B cell (primary cell): ENCODE data around the gene PROCR. TPM values are rescaled to one million over a fixed set of nuclear protein-coding genes. Genes with fewer than 3 reads are reported as not detected.

Experiments used
- ATAC-seq: fragments of 200-7000 bp; cut with Tn5 transposase; one replicate; pipeline ENCODE4 v1.10.0; 2021; ENCODE audit warnings: low read depth, mild to moderate bottlenecking, moderate number of reproducible peaks, moderate library complexity
- CTCF ChIA-PET: fragments of 350-600 bp; sonication (Branson Sonifier 250); formaldehyde crosslinking; loops from one replicate; lab custom pipeline; 2021; ENCODE audit warnings: antibody characterized with exemption, inconsistent platforms; lab: Charles Lee
- POLR2A ChIA-PET: fragments of 350-600 bp; sonication (Branson Sonifier 250); formaldehyde crosslinking; loops from one replicate; lab custom pipeline; 2021; ENCODE audit warnings: antibody characterized with exemption; lab: Charles Lee
- DNase-seq: peaks from one replicate; pipeline ENCODE4 v3.0.0; 2013
- H2AFZ ChIP-seq: 2 replicates; pipeline ENCODE4 v1.6.1; 2012; ENCODE audit warnings: mild to moderate bottlenecking, low read depth, low read length; ENCODE audit not compliant: insufficient read depth, poor library complexity, severe bottlenecking
- H3K27ac ChIP-seq, 2 donors: 1 replicate in 1 of 2; 2 replicates in 1 of 2; pipeline ENCODE4 v1.5.1; 2012 to 2013; ENCODE audit warnings: low read length in 2 of 2, mild to moderate bottlenecking in 2 of 2, moderate library complexity in 1 of 2
- H3K27me3 ChIP-seq, 4 experiments: fragments of 200-600 bp in 1 of 4; sonication (generic) in 1 of 4; replicated peaks in 1 of 4; 1 replicate in 2 of 4; 2 replicates in 2 of 4; pipeline versions ENCODE4 v1.6.1 to v1.7.0; 2013 to 2016; ENCODE audit warnings: low read length in 3 of 4, mild to moderate bottlenecking in 2 of 4, mixed read lengths in 1 of 4, moderate library complexity in 1 of 4; ENCODE audit not compliant: insufficient read depth in 4 of 4, control insufficient read depth in 3 of 4; ENCODE audit errors: control extremely low read depth in 1 of 4
- H3K36me3 ChIP-seq, 2 experiments: replicated peaks in 1 of 2; 1 replicate in 1 of 2; 2 replicates in 1 of 2; pipeline versions ENCODE4 v1.6.1 to v1.7.1; 2013; ENCODE audit warnings: low read length in 1 of 2; ENCODE audit not compliant: insufficient read depth in 2 of 2, control insufficient read depth in 1 of 2; ENCODE audit errors: control extremely low read depth in 1 of 2, extremely low read depth in 1 of 2
- H3K4me1 ChIP-seq, 2 donors: fragments of 200-600 bp in 1 of 2; sonication (generic) in 1 of 2; 1 replicate in 1 of 2; 2 replicates in 1 of 2; pipeline versions ENCODE4 v1.5.1 to v1.6.1; 2013 to 2017; ENCODE audit warnings: low read length in 2 of 2; ENCODE audit not compliant: control insufficient read depth in 2 of 2, insufficient read depth in 2 of 2
- H3K4me2 ChIP-seq: replicated peaks from 2 replicates; pipeline ENCODE3; 2012; ENCODE audit warnings: mild to moderate bottlenecking, low read depth, low read length; ENCODE audit not compliant: poor library complexity, severe bottlenecking
- H3K4me3 ChIP-seq, 5 experiments: fragments of 200-600 bp in 1 of 5; sonication (generic) in 1 of 5; 1 replicate in 3 of 5; 2 replicates in 2 of 5; pipeline versions ENCODE4 v1.5.1 to v1.7.0; 2011 to 2016; ENCODE audit warnings: low read length in 4 of 5, mild to moderate bottlenecking in 4 of 5, low read depth in 2 of 5, control low read depth in 1 of 5, moderate library complexity in 1 of 5; ENCODE audit not compliant: insufficient read depth in 1 of 5; ENCODE audit errors: control extremely low read depth in 1 of 5, extremely low read depth in 1 of 5
- H3K79me2 ChIP-seq: fragments of 200-600 bp; sonication (generic); one replicate; pipeline ENCODE4 v1.6.0; 2016; ENCODE audit warnings: low read length; ENCODE audit not compliant: control insufficient read depth, insufficient read depth
- H3K9ac ChIP-seq: fragments of 200-600 bp; sonication (generic); 2 replicates; pipeline ENCODE4 v1.6.1; 2017; ENCODE audit warnings: mild to moderate bottlenecking, low read length, moderate library complexity
- H3K9me3 ChIP-seq, 3 donors: one replicate each; pipeline versions ENCODE4 v1.6.1 to v1.7.1; 2013; ENCODE audit warnings: low read length in 2 of 3; ENCODE audit not compliant: control insufficient read depth in 2 of 3, insufficient read depth in 1 of 3; ENCODE audit errors: control extremely low read depth in 1 of 3
- H4K20me1 ChIP-seq: 2 replicates; pipeline ENCODE4 v1.6.0; 2012; ENCODE audit warnings: mild to moderate bottlenecking, low read length; ENCODE audit not compliant: insufficient read depth, control insufficient read depth, poor library complexity, severe bottlenecking
- H3K27ac Mint-ChIP-seq: one replicate; pipeline ENCODE4 v1.8.0; 2021; ENCODE audit warnings: mixed read lengths
- H3K27me3 Mint-ChIP-seq: one replicate; pipeline ENCODE4 v1.8.0; 2021; ENCODE audit warnings: mixed read lengths
- H3K4me1 Mint-ChIP-seq: one replicate; pipeline ENCODE4 v1.8.0; 2021; ENCODE audit warnings: mixed read lengths
- H3K4me3 Mint-ChIP-seq: one replicate; pipeline ENCODE4 v1.8.0; 2021; ENCODE audit warnings: mixed read lengths
- H3K9me3 Mint-ChIP-seq: one replicate; pipeline ENCODE4 v1.8.0; 2022; ENCODE audit warnings: mixed read lengths; ENCODE audit not compliant: insufficient read depth
- CTCF ChIP-seq: fragments of 200-600 bp; IDR thresholded peaks from one replicate; pipeline ENCODE4 v1.8.0; 2022; ENCODE audit warnings: antibody characterized with exemption, mild to moderate bottlenecking
- EZH2 ChIP-seq: IDR thresholded peaks from 2 replicates; pipeline ENCODE4 v1.6.1; 2012; ENCODE audit warnings: borderline replicate concordance, low read depth, mild to moderate bottlenecking, moderate library complexity, low read length; ENCODE audit not compliant: insufficient read depth, poor library complexity, severe bottlenecking
- WGBS: methylation state at CpG from one replicate; pipeline ENCODE4 v1.1.5; 2013; ENCODE audit warnings: missing lambda C conversion rate; ENCODE audit not compliant: insufficient coverage; 5-methylcytosine and 5-hydroxymethylcytosine counted together
- intact Hi-C: fragments of 100-400 bp; cut with micrococcal nuclease; formaldehyde crosslinking; loops from one replicate; pipeline ENCODE4 v1.10.0; 2022
- polyA plus RNA-seq: library from polyadenylated mRNA; depleted of rRNA; stranded (reverse); fragments of >200 nt; gene quantifications from 2 replicates; pipeline ENCODE4 v1.2.3, GENCODE V29; 2012
- total RNA-seq, 2 donors: library from RNA; stranded (reverse); fragments of 120-200 nt in 1 of 2; gene quantifications; 1 replicate in 1 of 2; 2 replicates in 1 of 2; pipeline versions ENCODE4 v1.2.3 to v1.2.4, GENCODE V29; 2013 to 2022

PROCR gene
- total and polyA plus RNA-seq, 2 donors (not counting 1 experiment from before 2014, with no cell fraction given), result 0.30 to 0.57 TPM

- H3K36me3 ChIP-seq, result peaks cover 7 to 71% of the 10 kb centered on the region in 2 experiments
Measured at GRCh38 chr20:35125753-35126152, 46.1 kb upstream of the PROCR start.

GRCh38 chr20:35129647-35130069 lies 42.2 kb upstream of the PROCR start:
- Mint-ChIP-seq H3K9me3 (no peaks in the 10 kb centered on the region), H3K4me1 (no peaks in the 10 kb centered on the region), H3K27me3 (no peaks in the 10 kb centered on the region), H3K27ac (no peak overlapping the region), H3K4me3 (no peak overlapping the region)
- CTCF ChIA-PET, result interaction anchor here (0.6 to 0.7 kb wide), 2 partner anchors 11 to 16 kb away, joined by 3 read pairs; no protein-coding TSS in a partner anchor
- no peak overlapping the region for H3K4me2 ChIP-seq
- WGBS, result no CpG with 5 or more reads among the region's 2 CpGs
- no peak overlapping the region for H3K9ac ChIP-seq
- H3K27ac ChIP-seq, result no peak overlapping the region
- H4K20me1 ChIP-seq, result peaks cover 3% of the 10 kb centered on the region
- no peak overlapping the region for H3K4me3 ChIP-seq
- H3K27me3 ChIP-seq, result no peaks in the 10 kb centered on the region
- no peaks in the 10 kb centered on the region for H3K4me1 ChIP-seq
- TF ChIP-seq EZH2, result no peak
- DNase-seq (no peak), ATAC-seq (no peak)
- H3K79me2 ChIP-seq, result peaks cover 3% of the 10 kb centered on the region
- no peaks in the 10 kb centered on the region for H3K9me3 ChIP-seq
- H3K36me3 ChIP-seq, result peaks cover 3 to 71% of the 10 kb centered on the region in 2 experiments
- intact Hi-C loops, result no loop called here
- POLR2A ChIA-PET, result no interaction called here
- no peak overlapping the region for H2AFZ ChIP-seq

More at GRCh38 chr20:35125753-35126152, 46.1 kb upstream of the PROCR start:
- no peak overlapping the region for H3K27ac ChIP-seq
- 94% methylated on average over 4 of the region's 5 CpGs for WGBS
- ChIA-PET POLR2A (no interaction called here), CTCF (interaction anchor here (1.0 kb wide), 1 partner anchor 29 kb away, joined by 3 read pairs; no protein-coding TSS in a partner anchor)
- H3K9me3 Mint-ChIP-seq, result no peaks in the 10 kb centered on the region
- no peaks in the 10 kb centered on the region for H3K9me3 ChIP-seq
- H3K4me3 Mint-ChIP-seq, result no peak overlapping the region
- no peak overlapping the region for H3K4me2 ChIP-seq
- H3K4me1 ChIP-seq, result no peaks in the 10 kb centered on the region
- no peak overlapping the region for H2AFZ ChIP-seq
- no peak for DNase-seq
- H3K4me1 Mint-ChIP-seq, result no peaks in the 10 kb centered on the region
- intact Hi-C loops, result no loop called here
- H3K79me2 ChIP-seq, result peaks cover 3% of the 10 kb centered on the region
- TF ChIP-seq CTCF, result no peak
- no peak for TF ChIP-seq EZH2
- H3K4me3 ChIP-seq, result no peak overlapping the region
- H3K27me3 Mint-ChIP-seq, result no peaks in the 10 kb centered on the region
- H3K9ac ChIP-seq, result no peak overlapping the region
- H4K20me1 ChIP-seq, result no peaks in the 10 kb centered on the region
- H3K27ac Mint-ChIP-seq, result no peak overlapping the region
- no peaks in the 10 kb centered on the region for H3K27me3 ChIP-seq
- no peak for ATAC-seq
